Muscle of back (tissue), 11 donors: ENCODE measurements around the gene MYH14. TPM values are rescaled to one million over a fixed set of nuclear protein-coding genes. Genes with fewer than 3 reads are reported as not detected.

Experiments
- DNase-seq, 3 donors: peaks; one replicate each; pipeline versions ENCODE4 v3.0.0 to v3.0.0-alpha.2; 2013
- polyA plus RNA-seq, 10 donors: library from polyadenylated mRNA; unstranded; fragments of 120-200 nt; gene quantifications; one replicate each; pipeline ENCODE4 v1.2.1, GENCODE V29; 2013; ENCODE audit not compliant: insufficient read length in 10 of 10

The MYH14 gene
- polyA plus RNA-seq, 10 donors = 20.0 to 42.5 (median 33.8) TPM

DNA sequence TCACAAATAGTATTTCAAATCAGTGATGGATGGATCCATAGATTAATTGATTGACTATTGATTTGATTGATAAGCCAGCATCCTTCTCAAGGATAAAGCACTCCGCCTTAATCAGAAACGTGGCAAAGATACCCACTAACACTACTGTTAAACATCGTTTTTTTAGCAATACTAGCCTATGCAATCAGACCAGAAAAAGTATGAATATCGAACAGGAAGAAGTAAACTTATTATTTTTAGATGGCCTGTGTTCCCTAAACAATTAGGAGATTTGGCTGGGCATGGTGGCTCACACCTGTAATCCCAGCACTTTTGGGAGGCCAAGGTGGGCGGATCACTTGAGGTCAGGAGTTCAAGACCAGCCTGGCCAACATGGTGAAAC, 49.5 kb downstream of the MYH14 start:
- no peak for DNase-seq

- no peak for DNase-seq
Observed at GRCh38 chr19:50255115-50255514, 51.7 kb downstream of the MYH14 start.

- no peak for DNase-seq
Observed at GRCh38 chr19:50257141-50257540, 53.7 kb downstream of the MYH14 start.

- peak in 2 of 3 donors; percentile 8 to 39 for DNase-seq
Observed at GRCh38 chr19:50258918-50259372, 55.5 kb downstream of the MYH14 start.

DNA sequence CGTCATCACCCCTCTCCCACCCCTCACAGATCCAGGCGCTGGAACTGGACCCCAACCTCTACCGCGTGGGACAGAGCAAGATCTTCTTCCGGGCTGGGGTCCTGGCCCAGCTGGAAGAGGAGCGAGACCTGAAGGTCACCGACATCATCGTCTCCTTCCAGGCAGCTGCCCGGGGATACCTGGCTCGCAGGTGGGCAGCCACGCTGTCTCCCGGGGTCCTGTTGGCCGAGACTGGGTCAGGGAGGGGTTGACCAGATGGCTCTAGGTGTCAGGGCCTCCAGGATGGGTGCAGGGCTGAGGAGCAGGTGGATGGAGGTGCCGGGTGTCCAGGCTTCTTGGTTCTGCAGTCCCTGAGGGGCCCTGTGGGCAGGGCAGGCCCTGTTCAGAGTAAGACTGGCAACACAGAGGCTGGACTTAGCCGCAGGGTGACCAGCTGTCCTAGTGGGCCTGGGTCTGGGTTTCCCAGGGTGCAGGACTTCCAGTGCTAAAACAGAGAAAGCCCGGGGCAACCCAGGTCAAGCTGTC, 58.1 kb downstream of the MYH14 start:
- no peak for DNase-seq

GRCh38 chr19:50263176-50263575, 59.8 kb downstream of the MYH14 start:
- DNase-seq = no peak

DNA sequence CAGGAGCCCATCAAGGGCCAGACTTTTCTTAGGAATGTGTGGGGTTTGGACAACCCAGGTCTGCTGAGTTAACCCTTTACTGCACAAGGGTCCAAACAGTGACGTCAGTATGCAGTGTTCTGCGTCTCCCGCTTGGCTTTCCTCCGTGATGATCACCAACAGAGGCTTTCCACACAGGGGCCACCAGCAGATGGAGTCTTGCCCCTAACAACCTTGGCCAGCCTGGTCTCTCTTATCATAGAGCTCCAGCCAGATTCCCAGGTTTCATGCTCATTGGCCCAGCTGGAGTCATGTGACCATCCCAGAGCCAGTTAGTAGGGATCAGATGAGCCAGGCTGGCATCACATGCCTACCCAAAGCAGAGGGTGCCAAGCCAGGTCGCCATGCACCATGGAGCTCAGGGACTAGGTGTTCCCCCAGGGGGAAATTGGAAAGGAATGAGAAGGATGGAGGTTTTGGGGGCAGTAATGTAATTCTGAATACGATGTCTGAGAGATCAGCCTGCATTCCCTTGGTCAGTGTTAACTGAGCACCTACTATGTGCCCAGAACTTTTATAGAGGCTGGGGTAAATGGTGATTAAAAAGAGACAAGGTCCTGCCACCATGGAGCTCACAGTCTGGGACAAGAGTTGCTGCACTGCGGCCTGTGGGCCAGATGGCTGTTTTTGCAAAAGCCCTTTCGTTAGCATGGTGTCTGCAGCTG, 61.2 kb downstream of the MYH14 start:
- DNase-seq = no peak

DNA sequence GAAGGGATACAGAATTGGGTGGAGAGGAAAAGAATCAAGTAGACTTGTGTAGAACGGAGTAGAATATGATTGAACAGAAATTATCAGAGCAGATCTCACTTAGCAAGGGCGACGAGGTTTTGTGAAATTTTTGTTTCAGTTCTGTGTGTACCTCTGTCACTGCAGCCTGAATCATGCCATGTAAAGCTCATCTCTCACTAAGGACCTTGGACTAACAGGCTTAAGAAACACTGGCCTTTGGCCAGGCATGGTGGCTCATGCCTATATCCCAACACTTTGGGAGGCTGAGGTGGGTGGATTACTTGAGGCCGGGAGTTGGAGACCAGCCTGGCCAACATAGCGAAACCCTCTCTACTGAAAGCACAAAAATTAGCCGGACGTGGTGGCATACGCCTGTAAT, 62.6 kb downstream of the MYH14 start:
- no peak for DNase-seq

GRCh38 chr19:50266896-50267295, 63.5 kb downstream of the MYH14 start:
- no peak for DNase-seq

DNA sequence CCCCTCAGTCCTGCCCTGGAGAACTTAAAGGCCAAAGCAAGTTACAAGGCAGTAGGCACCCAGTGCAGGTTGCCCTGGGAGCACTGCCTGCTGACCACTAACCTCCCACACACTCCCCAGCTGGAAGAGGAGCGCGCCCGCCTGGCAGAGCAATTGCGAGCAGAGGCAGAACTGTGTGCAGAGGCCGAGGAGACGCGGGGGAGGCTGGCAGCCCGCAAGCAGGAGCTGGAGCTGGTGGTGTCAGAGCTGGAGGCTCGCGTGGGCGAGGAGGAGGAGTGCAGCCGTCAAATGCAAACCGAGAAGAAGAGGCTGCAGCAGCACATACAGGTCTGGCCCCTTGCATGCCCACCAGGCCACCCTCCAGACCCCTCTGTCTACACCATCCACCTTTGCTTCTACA, 64.6 kb downstream of the MYH14 start:
- DNase-seq = no peak

DNA sequence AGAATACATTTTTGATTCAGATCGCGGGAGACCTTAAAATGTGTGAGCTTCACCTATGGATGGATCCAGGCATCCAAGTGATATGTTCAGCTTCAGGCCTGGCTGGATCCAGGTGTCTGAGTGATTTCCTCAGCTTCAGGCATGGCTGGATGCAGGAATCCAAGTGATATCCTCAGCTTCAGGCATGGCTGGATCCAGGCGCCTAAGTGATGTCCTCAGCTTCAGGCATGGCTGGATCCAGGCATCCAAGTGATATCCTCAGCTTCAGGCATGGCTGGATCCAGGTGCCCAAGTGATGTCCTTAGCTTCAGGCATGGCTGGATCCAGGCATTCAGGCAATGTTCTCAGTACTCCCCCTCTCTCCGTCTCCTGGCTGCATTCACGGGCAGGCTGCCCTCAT, 65.1 kb downstream of the MYH14 start:
- DNase-seq = no peak

DNA sequence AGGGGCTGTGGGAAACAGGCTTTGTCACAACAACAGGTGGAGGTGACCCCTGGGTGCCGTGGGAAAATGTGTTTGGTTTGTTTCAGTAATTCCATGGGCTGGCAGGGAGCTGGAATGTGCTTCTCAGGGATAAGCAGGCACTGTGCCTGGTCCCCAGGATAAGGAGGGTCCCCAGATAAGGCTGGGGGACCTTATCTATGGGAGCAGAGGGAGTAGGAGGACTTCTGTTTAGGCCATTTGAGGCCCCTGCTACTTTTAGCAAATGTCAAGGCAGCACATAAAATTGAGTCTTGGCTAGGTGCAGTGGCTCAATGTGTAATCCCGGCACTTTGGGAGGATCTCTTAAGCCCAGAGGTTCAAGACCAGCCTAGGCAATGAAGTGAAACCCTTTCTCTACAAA, 66.2 kb downstream of the MYH14 start:
- no peak for DNase-seq

GRCh38 chr19:50272263-50272897, 69.0 kb downstream of the MYH14 start:
- DNase-seq = no peak

- no peak for DNase-seq
Observed at GRCh38 chr19:50273821-50274220, 70.4 kb downstream of the MYH14 start.

DNA sequence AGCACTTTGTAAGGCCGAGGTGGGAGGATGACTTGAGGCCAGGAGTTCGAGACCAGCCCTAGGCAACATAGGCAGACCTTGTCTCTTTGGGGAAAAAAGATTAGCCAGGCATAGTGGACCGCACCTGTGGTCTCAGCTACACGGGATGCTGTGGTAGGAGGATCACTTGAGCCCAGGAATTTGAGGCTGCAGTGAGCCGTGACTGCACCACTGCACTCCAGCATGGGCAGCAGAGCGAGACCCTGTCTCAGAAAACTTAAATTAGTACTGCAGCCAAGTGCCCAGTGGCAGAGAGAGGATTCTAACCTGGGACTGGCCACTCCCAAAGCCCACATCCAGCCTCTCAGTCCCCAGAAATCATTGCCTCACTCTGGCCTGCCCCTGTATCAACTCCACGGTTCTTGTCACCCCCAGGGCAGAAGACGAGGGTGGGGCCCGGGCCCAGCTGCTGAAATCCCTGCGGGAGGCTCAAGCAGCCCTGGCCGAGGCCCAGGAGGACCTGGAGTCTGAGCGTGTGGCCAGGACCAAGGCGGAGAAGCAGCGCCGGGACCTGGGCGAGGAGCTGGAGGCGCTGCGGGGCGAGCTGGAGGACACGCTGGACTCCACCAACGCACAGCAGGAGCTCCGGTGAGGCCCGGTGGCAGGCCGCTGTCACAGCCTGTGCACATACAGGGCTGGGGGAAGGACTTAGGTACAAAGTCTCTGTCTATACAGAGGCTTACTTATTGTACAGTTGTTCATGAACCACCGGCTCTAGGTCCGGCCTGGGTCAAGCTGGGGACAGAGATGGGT, 72.4 kb downstream of the MYH14 start:
- no peak for DNase-seq

- no peak for DNase-seq
Observed at GRCh38 chr19:50276370-50277063, 73.1 kb downstream of the MYH14 start.

- no peak for DNase-seq
Observed at GRCh38 chr19:50277966-50278580, 74.7 kb downstream of the MYH14 start.

GRCh38 chr19:50280074-50280473, 76.7 kb downstream of the MYH14 start:
- DNase-seq = no peak

- no peak for DNase-seq
Observed at GRCh38 chr19:50280983-50281382, 77.6 kb downstream of the MYH14 start.

GRCh38 chr19:50281491-50281890, 78.1 kb downstream of the MYH14 start:
- DNase-seq = no peak

- no peak for DNase-seq
Observed at GRCh38 chr19:50285833-50286232, 82.4 kb downstream of the MYH14 start.

DNA sequence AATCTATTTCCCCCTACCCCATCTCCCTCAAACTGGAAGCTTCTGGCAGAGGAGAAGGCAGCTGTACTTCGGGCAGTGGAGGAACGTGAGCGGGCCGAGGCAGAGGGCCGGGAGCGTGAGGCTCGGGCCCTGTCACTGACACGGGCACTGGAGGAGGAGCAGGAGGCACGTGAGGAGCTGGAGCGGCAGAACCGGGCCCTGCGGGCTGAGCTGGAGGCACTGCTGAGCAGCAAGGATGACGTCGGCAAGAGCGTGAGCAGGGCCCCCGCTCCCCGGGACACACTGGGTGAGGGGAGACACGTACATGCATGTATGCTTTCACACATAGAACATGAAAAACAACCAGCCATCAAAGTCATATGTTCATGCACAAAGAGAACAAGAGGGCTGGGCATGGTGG, 83.0 kb downstream of the MYH14 start:
- no peak for DNase-seq
